Liver (tissue), 9 donors: ENCODE data around the gene RTN4RL2. TPM values are rescaled to one million over a fixed set of nuclear protein-coding genes. Genes with fewer than 3 reads are reported as not detected.

Experiments used
- DNase-seq: peaks from one replicate; pipeline ENCODE4 v3.0.0-alpha.2; 2017; ENCODE audit warnings: low spot score
- H3K27ac ChIP-seq, 2 donors: one replicate each; pipeline ENCODE4 v1.7.0; 2013; ENCODE audit warnings: inconsistent platforms in 2 of 2, low read length in 2 of 2, control low read depth in 1 of 2, low read depth in 1 of 2, mild to moderate bottlenecking in 1 of 2
- H3K27me3 ChIP-seq, 4 donors: one replicate each; pipeline versions ENCODE4 v1.6.1 to v1.7.0; 2013; ENCODE audit warnings: low read length in 3 of 4, inconsistent platforms in 1 of 4, mild to moderate bottlenecking in 1 of 4, moderate library complexity in 1 of 4; ENCODE audit not compliant: control insufficient read depth in 4 of 4, insufficient read depth in 4 of 4
- H3K36me3 ChIP-seq, 4 donors: one replicate each; pipeline versions ENCODE4 v1.6.1 to v1.7.0; 2013; ENCODE audit warnings: low read length in 3 of 4, mild to moderate bottlenecking in 3 of 4, low read depth in 1 of 4, moderate library complexity in 1 of 4; ENCODE audit not compliant: control insufficient read depth in 4 of 4, insufficient read depth in 3 of 4
- H3K4me1 ChIP-seq, 4 donors: one replicate each; pipeline versions ENCODE4 v1.6.1 to v1.7.0; 2013; ENCODE audit warnings: low read length in 3 of 4, mild to moderate bottlenecking in 3 of 4, moderate library complexity in 1 of 4; ENCODE audit not compliant: control insufficient read depth in 4 of 4, insufficient read depth in 4 of 4
- H3K4me3 ChIP-seq, 3 donors: one replicate each; pipeline versions ENCODE4 v1.6.1 to v1.7.0; 2013; ENCODE audit warnings: low read length in 3 of 3, control low read depth in 1 of 3, low read depth in 1 of 3, mild to moderate bottlenecking in 1 of 3
- H3K9ac ChIP-seq, 2 donors: one replicate each; pipeline ENCODE4 v1.7.0; 2013; ENCODE audit warnings: low read length in 2 of 2, mild to moderate bottlenecking in 2 of 2, moderate library complexity in 2 of 2, control low read depth in 1 of 2, low read depth in 1 of 2
- H3K9me3 ChIP-seq, 4 donors: one replicate each; pipeline versions ENCODE4 v1.6.1 to v1.7.0; 2013; ENCODE audit warnings: low read length in 3 of 4; ENCODE audit not compliant: control insufficient read depth in 4 of 4
- EGR1 ChIP-seq, 2 donors: IDR thresholded peaks; 2 replicates each; pipeline ENCODE4 v1.6.1; 2016 to 2018; ENCODE audit warnings: antibody characterized with exemption in 2 of 2, low read depth in 2 of 2
- FOXA1 ChIP-seq: IDR thresholded peaks from 2 replicates; pipeline ENCODE4 v1.6.1; 2016; ENCODE audit warnings: antibody characterized with exemption
- GABPA ChIP-seq, 2 donors: IDR thresholded peaks in 1 of 2; conservative IDR thresholded peaks in 1 of 2; 2 replicates each; pipeline ENCODE4 v1.6.1; 2016; ENCODE audit warnings: antibody characterized with exemption in 2 of 2, mild to moderate bottlenecking in 1 of 2, moderate library complexity in 1 of 2
- HNF4A ChIP-seq, 2 donors: conservative IDR thresholded peaks; 2 replicates each; pipeline ENCODE4 v1.6.1; 2016; ENCODE audit warnings: antibody characterized with exemption in 2 of 2, mild to moderate bottlenecking in 2 of 2
- HNF4G ChIP-seq: IDR thresholded peaks from 2 replicates; pipeline ENCODE4 v1.6.1; 2016; ENCODE audit warnings: antibody characterized with exemption
- JUND ChIP-seq, 2 donors: IDR thresholded peaks; 2 replicates each; pipeline ENCODE4 v1.6.1; 2016; ENCODE audit warnings: antibody characterized with exemption in 2 of 2
- NR2F2 ChIP-seq: IDR thresholded peaks from 2 replicates; pipeline ENCODE4 v1.6.1; 2016; ENCODE audit warnings: antibody characterized with exemption
- RAD21 ChIP-seq, 2 donors: IDR thresholded peaks; 2 replicates each; pipeline ENCODE4 v1.6.1; 2016; ENCODE audit warnings: antibody characterized with exemption in 2 of 2, mild to moderate bottlenecking in 2 of 2
- RXRA ChIP-seq, 2 donors: IDR thresholded peaks; 2 replicates each; pipeline ENCODE4 v1.6.1; 2017 to 2018; ENCODE audit warnings: antibody characterized with exemption in 2 of 2, mild to moderate bottlenecking in 1 of 2
- TAF1 ChIP-seq: conservative IDR thresholded peaks from 2 replicates; pipeline ENCODE4 v1.6.1; 2016; ENCODE audit warnings: antibody characterized with exemption, mild to moderate bottlenecking
- YY1 ChIP-seq: IDR thresholded peaks from 2 replicates; pipeline ENCODE4 v1.6.1; 2016; ENCODE audit warnings: antibody characterized with exemption, mild to moderate bottlenecking
- WGBS: extraction: QIAGEN DNeasy Blood & Tissue Kit; methylation state at CpG from one replicate; pipeline ENCODE4 v1.1.7; 2013; 5-methylcytosine and 5-hydroxymethylcytosine counted together
- polyA plus RNA-seq, 2 donors: library from polyadenylated mRNA; stranded (reverse) in 1 of 2; unstranded in 1 of 2; fragments of 200-250 nt in 1 of 2; fragments of >200 nt in 1 of 2; fragmentation: Nextera tagmentation in 1 of 2; extraction: Ambion mirVana in 1 of 2; gene quantifications; one replicate each; pipeline versions ENCODE4 v1.2.1 to v1.2.3, GENCODE V29; 2013 to 2015
- total RNA-seq, 2 donors: library from RNA; depleted of rRNA; stranded (reverse); fragments of >200 nt; gene quantifications; one replicate each; pipeline ENCODE4 v1.2.3, GENCODE V29; 2014
- TF ChIP-seq, protein P1 (sequence below): IDR thresholded peaks from 2 replicates; pipeline ENCODE4 v1.6.1; 2016; ENCODE audit warnings: antibody characterized with exemption, mild to moderate bottlenecking
- TF ChIP-seq, protein P2 (sequence below): IDR thresholded peaks from 2 replicates; pipeline ENCODE4 v1.6.1; 2016; ENCODE audit warnings: antibody characterized with exemption
- TF ChIP-seq, protein P3 (sequence below): fragments of 150-350 bp; IDR thresholded peaks from 2 replicates; pipeline ENCODE4 v1.5.1; 2017; ENCODE audit warnings: improper control_type of control experiment, low read depth, low read length; ENCODE audit not compliant: missing input control
- TF ChIP-seq, protein P4 (sequence below): IDR thresholded peaks from 2 replicates; pipeline ENCODE4 v1.6.1; 2016; ENCODE audit warnings: antibody characterized with exemption
- TF ChIP-seq, protein P5 (sequence below): IDR thresholded peaks from 2 replicates; pipeline ENCODE4 v1.6.1; 2016; ENCODE audit warnings: antibody characterized with exemption
- donor health status: healthy.
- donor health status: healthy.
- donor health status: healthy.
- donor health status: healthy.
- donor health status: healthy.

RTN4RL2 gene
- total and polyA plus RNA-seq, 4 donors, result 0.75 to 18.1 (median 3.2) TPM

DNA sequence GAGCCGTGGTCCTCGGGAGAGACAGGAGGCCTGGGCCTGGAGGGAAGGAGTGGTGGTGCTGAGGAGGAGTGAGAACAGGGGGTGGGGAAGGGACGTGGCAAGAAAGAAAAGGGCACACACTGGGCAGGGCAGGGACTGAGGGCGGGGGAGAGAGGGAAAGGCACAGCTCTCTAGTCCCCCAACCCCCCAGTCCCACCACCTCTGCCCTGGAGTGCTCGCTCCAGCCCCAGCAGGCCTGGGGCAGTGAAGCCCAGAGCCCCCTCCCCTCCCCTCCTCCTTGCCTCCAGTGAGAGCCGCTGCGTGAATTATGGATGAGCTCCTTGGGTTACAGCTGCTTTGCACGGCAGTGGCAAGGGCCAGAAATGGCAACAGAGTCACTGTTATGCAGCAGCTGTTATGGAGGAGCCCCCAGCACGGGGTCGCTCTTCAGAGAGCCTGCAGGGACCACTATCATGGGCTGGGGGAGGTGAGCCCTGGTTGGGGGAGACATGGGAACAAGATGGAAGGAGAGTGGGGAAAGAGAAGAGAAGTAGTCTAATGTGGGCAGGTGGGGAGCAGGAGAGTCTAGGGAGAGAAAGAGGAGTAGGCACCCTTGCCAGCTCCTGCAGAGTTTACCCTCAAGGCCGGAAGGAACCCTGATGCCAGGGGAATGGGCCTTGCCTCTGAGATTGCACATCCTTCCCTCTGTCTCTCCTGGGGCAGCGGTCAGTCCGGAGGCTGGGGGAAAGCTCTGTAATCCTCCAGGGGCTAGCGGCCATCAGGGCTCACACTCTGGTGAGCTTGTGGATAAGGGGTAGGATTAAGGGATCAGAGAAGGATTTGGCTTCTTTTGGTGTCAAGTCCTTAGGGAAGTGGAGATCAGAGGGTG, 3.6 kb downstream of the RTN4RL2 start:
- DNase-seq, result no peak
- H3K27ac ChIP-seq, result no peak overlapping the region
- TF ChIP-seq HNF4G (no peak), HNF4A (conservative IDR thresholded peaks at IDR 0.05) (no peak), EGR1 (IDR thresholded peaks at IDR 0.05; ENCODE audit: low read depth in 2 of 2) (no peak), NR2F2 (no peak), YY1 (no peak), JUND (IDR thresholded peaks at IDR 0.05) (no peak), RXRA (IDR thresholded peaks at IDR 0.05) (no peak), GABPA (IDR thresholded peaks at IDR 0.05 in 1 of 2, conservative IDR thresholded peaks at IDR 0.05 in 1 of 2) (no peak), FOXA1 (no peak), TAF1 (no peak), RAD21 (IDR thresholded peaks at IDR 0.05) (no peak)
- TF ChIP-seq, protein P1, sequence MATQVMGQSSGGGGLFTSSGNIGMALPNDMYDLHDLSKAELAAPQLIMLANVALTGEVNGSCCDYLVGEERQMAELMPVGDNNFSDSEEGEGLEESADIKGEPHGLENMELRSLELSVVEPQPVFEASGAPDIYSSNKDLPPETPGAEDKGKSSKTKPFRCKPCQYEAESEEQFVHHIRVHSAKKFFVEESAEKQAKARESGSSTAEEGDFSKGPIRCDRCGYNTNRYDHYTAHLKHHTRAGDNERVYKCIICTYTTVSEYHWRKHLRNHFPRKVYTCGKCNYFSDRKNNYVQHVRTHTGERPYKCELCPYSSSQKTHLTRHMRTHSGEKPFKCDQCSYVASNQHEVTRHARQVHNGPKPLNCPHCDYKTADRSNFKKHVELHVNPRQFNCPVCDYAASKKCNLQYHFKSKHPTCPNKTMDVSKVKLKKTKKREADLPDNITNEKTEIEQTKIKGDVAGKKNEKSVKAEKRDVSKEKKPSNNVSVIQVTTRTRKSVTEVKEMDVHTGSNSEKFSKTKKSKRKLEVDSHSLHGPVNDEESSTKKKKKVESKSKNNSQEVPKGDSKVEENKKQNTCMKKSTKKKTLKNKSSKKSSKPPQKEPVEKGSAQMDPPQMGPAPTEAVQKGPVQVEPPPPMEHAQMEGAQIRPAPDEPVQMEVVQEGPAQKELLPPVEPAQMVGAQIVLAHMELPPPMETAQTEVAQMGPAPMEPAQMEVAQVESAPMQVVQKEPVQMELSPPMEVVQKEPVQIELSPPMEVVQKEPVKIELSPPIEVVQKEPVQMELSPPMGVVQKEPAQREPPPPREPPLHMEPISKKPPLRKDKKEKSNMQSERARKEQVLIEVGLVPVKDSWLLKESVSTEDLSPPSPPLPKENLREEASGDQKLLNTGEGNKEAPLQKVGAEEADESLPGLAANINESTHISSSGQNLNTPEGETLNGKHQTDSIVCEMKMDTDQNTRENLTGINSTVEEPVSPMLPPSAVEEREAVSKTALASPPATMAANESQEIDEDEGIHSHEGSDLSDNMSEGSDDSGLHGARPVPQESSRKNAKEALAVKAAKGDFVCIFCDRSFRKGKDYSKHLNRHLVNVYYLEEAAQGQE, result no peak
- TF ChIP-seq, protein P2, sequence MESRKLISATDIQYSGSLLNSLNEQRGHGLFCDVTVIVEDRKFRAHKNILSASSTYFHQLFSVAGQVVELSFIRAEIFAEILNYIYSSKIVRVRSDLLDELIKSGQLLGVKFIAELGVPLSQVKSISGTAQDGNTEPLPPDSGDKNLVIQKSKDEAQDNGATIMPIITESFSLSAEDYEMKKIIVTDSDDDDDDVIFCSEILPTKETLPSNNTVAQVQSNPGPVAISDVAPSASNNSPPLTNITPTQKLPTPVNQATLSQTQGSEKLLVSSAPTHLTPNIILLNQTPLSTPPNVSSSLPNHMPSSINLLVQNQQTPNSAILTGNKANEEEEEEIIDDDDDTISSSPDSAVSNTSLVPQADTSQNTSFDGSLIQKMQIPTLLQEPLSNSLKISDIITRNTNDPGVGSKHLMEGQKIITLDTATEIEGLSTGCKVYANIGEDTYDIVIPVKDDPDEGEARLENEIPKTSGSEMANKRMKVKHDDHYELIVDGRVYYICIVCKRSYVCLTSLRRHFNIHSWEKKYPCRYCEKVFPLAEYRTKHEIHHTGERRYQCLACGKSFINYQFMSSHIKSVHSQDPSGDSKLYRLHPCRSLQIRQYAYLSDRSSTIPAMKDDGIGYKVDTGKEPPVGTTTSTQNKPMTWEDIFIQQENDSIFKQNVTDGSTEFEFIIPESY, result no peak
- TF ChIP-seq, protein P3, sequence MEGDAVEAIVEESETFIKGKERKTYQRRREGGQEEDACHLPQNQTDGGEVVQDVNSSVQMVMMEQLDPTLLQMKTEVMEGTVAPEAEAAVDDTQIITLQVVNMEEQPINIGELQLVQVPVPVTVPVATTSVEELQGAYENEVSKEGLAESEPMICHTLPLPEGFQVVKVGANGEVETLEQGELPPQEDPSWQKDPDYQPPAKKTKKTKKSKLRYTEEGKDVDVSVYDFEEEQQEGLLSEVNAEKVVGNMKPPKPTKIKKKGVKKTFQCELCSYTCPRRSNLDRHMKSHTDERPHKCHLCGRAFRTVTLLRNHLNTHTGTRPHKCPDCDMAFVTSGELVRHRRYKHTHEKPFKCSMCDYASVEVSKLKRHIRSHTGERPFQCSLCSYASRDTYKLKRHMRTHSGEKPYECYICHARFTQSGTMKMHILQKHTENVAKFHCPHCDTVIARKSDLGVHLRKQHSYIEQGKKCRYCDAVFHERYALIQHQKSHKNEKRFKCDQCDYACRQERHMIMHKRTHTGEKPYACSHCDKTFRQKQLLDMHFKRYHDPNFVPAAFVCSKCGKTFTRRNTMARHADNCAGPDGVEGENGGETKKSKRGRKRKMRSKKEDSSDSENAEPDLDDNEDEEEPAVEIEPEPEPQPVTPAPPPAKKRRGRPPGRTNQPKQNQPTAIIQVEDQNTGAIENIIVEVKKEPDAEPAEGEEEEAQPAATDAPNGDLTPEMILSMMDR, result no peak
- TF ChIP-seq, protein P4, sequence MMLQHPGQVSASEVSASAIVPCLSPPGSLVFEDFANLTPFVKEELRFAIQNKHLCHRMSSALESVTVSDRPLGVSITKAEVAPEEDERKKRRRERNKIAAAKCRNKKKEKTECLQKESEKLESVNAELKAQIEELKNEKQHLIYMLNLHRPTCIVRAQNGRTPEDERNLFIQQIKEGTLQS, result no peak
- TF ChIP-seq, protein P5, sequence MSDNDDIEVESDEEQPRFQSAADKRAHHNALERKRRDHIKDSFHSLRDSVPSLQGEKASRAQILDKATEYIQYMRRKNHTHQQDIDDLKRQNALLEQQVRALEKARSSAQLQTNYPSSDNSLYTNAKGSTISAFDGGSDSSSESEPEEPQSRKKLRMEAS, result no peak
- peaks cover 0 to 11% (median 3%) of the 10 kb centered on the region in 4 donors for H3K36me3 ChIP-seq
- H3K4me3 ChIP-seq, result no peak overlapping the region
- 80% methylated on average over 14 of the region's 14 CpGs for WGBS
- no peak overlapping the region for H3K9ac ChIP-seq
- H3K9me3 ChIP-seq, result no peaks in the 10 kb centered on the region
- H3K4me1 ChIP-seq, result peaks cover 8 to 34% (median 30%) of the 10 kb centered on the region in 4 donors
- no peaks in the 10 kb centered on the region for H3K27me3 ChIP-seq
